GM08714 (cell line): ENCODE results near the gene ATXN7.
A peak's percentile ranks its signal among the peaks of the same experiment; 100 is the strongest.

Source experiments
- H3K4me3 ChIP-seq: fragments of 200-500 bp; sonication (Bioruptor generic); 2 replicates; pipeline ENCODE4 v1.5.1; 2014; ENCODE audit warnings: mild to moderate bottlenecking, low read length, inconsistent platforms
- ZNF274 ChIP-seq: IDR thresholded peaks from 2 replicates; pipeline ENCODE4 v1.6.1; 2012; ENCODE audit warnings: mild to moderate bottlenecking, low read depth, low read length

Gene ATXN7

GRCh38 chr3:63964681-63965485 lies 101.2 kb downstream of the ATXN7 start:
- H3K4me3 ChIP-seq, result no peak overlapping the region
- no peak for TF ChIP-seq ZNF274

DNA sequence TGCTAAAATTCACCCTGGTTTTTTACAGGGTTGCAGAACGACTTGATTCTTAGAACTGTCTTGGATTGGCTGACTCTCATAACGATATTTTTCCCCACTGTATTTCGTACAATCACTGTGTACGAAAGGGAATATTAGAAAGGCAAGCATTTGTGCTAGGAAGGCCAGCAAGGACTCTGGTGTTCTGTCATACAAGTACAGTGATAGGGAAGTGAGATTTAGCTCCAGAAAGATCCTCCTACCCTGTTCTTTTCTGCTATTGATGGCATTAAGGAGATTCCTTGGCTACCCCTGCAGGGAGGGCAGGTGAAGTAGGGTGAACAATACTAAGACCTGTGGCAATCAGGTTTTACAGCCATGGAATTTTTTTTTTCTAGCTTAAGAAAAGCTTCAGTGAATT lies 102.3 kb downstream of the ATXN7 start:
- no peak overlapping the region for H3K4me3 ChIP-seq
- TF ChIP-seq ZNF274, result no peak

GRCh38 chr3:63966871-63967270 lies 103.2 kb downstream of the ATXN7 start:
- TF ChIP-seq ZNF274, result no peak
- no peak overlapping the region for H3K4me3 ChIP-seq

DNA sequence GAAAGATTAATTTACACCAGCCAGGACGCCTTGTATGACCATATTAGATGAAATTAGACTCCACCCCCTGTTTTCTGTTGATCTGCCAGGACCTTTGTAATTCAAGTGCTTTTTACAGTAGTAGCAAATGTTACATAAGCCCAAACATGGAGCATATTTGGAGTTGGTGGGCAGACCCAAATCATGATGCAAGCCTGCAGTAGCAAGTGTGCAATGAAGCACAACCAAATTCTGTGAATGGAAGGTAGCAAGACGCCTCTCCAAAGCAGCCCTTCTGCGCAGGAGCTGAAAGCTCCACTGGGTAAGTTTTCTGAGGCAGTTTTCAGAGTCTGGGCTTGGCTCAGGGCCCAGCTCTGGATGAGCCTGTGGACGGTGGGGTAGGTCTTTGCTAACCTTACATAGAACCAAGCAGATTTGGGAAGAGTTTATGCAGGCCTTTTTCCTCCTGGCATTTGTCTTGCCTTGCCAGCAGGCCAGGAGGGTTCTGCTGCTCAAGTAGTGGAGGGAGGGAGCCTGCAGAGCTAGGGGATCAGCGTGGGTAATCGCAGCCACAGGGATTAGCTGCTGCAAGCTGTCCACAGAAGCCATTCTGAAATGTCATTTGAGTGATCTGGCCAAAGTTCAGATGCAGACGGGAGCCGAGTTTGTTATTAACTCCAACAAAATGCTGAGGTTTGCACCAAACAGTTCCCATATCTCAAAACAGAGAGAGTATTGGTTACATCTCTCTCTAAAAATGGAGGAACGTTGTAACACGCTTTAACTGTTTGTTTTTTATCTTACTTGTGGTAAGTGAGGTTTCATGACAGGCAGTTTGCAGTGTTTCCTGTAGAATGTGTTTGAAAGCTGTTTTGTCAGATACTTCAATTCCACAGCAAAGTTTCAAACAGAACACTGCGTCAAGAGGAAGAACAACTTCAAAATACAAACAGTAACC lies 104.3 kb downstream of the ATXN7 start:
- TF ChIP-seq ZNF274, result no peak
- H3K4me3 ChIP-seq, result peak overlapping the region; percentile 41; the same call in 1 of the 2 replicates

DNA sequence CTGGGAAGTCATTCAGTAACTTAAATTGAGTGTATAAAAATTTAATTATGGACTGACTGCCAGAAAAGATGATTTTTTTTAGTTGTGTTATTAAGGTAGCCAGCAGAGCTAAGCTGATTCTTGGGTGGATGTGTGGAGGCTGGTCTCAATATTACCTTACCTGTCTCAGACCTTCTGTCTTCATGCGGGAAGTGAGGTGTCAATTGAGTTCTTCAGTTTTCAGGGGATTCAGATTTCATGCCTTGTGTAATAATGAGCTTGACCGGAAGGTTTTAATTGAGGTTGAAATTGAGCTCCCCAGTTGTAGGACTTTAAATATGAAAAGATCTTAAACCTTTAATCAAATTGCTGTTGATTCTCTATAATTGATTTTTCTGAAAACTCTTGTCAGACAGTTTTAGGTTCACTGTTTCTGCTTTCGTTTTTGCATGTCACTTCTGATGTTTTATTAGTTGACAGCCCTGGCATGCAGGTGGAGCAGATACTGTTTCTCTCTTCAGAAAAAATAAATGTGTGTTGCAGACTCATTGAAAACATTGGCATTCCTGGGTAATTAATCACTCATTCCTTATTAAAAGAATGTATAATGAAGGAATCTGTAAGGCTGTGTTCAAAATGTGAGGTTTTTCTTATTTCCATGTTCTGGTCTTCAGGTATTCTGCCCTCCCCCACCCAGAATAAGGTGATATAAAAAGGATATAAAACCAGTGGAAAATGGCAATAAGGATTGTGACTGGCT lies 105.1 kb downstream of the ATXN7 start:
- peak overlapping the region; percentile 53; the same call in 1 of the 2 replicates for H3K4me3 ChIP-seq
- TF ChIP-seq ZNF274, result no peak

GRCh38 chr3:63969876-63970275 lies 106.2 kb downstream of the ATXN7 start:
- H3K4me3 ChIP-seq, result no peak overlapping the region
- no peak for TF ChIP-seq ZNF274

DNA sequence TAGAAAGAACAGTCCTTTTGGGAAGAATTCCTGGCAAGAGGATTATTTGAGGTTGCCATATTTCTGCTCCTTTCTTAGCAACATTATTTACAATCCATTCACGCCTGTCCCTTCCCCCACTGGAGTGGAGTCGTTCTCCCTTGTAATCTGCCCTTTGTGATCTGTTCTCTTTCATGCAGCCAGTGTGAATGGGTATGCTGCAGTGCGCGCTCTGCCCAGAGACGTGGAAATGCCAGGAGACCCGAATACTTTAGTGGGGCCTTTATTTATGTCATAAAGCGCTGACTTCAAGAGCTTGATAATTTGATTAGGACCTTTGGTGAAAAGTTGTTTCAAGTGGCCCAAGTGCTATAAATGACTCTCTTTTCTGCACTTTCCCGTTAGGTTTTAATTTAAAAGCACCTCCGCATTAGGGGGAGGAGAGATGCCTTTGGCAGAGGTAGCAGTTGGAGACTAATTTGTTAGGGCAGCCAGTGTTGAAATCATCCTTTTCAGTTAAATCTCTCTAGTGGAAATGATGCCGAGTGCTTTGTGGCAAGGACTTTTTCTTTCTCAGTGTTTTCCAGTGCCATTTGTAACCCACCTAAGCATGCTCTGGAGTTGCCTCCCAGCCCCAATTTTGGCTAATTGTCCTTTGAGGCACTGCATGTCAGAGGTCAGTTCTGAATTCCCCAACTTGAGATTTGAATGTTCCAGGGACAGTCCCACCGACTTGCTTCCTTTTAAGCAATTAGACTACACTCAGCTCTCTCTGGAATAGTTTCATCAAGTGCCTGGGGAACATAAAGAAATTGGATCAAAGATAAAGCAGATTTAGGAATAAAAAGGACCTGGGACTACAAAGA lies 107.2 kb downstream of the ATXN7 start:
- no peak for TF ChIP-seq ZNF274

DNA sequence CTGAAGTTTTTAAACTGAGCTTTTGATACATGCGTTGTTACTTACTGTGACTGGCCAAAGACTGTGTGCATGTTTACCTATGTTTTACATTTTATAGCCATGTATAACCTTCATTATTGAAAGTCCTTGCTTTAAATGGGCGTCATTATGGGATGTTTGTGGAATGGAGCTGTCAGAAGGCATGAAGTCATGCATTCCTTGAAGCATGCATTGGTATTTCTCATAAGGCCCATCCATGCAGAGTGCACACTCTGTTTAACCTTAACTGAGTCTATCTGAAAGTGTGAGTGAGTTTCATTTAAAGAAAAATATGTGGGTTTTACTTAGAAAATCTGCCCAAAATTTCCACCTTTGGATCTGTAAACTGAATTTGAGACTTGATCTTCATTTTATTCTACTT lies 108.5 kb downstream of the ATXN7 start:
- TF ChIP-seq ZNF274, result no peak
- H3K4me3 ChIP-seq, result no peak overlapping the region

More for the DNA sequence above, 107.2 kb downstream of the ATXN7 start:
- H3K4me3 ChIP-seq, result no peak overlapping the region

DNA sequence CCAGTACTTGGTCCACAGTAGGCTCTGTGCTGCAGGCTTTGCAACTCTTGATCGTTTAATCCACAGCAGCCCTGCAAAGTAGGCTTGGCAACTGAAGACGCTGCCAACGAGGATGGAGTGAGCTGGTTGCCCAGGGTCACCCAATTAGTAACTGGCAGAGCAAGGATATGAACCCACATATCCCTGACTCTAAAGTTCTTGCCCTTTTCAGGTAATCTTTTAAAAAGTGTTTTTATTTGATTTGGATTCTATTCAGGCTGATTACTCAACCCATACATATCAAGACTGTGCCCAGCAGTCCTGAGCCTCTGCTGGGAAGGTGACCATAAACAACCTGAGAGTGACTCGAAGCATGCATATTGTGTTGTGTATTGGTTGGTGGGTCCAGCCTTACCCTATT lies 109.3 kb downstream of the ATXN7 start:
- no peak for TF ChIP-seq ZNF274
- H3K4me3 ChIP-seq, result no peak overlapping the region

- no peak for TF ChIP-seq ZNF274
- no peak overlapping the region for H3K4me3 ChIP-seq
Observed at GRCh38 chr3:63973406-63973805, 109.7 kb downstream of the ATXN7 start.

DNA sequence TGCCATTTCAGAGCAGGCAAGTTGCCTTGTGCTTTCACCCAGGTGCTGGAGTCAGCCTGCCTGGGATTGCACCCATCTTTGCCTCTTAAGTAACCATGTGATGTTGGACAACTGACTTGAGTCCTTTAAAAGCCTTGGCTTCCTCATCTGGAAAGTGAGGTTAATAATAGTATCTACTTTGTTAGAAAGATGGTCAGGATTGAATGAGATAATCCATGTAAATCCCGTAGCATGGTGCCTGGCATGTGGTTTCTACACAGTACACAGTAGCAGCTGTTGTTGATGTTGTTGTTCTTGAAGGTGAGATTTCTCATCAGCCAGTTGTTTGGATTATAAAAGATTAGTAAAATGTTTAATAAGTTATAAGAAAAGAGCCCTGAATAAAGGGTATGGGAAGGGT lies 110.8 kb downstream of the ATXN7 start:
- H3K4me3 ChIP-seq, result no peak overlapping the region

DNA sequence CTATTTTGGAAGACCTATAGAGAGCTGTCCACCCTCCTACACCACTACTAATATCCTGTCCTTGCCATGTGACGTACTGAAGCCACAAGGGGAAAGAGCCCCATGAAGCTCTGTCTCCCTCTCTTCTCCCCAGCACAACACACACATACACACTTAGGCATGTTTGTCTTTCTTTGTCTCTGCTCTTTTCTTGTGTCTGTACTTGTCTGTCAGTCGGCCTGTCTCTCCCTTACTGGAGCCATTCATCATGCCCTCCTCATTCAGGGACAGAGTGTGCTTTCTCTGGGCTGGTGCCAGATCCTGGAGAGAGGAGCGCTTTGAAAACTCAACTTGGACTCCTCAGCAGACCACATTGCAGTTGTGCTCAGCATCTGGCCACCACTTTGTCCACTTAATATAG lies 112.1 kb downstream of the ATXN7 start:
- H3K4me3 ChIP-seq, result no peak overlapping the region
- no peak for TF ChIP-seq ZNF274

More for the DNA sequence above, 110.8 kb downstream of the ATXN7 start:
- TF ChIP-seq ZNF274, result no peak

DNA sequence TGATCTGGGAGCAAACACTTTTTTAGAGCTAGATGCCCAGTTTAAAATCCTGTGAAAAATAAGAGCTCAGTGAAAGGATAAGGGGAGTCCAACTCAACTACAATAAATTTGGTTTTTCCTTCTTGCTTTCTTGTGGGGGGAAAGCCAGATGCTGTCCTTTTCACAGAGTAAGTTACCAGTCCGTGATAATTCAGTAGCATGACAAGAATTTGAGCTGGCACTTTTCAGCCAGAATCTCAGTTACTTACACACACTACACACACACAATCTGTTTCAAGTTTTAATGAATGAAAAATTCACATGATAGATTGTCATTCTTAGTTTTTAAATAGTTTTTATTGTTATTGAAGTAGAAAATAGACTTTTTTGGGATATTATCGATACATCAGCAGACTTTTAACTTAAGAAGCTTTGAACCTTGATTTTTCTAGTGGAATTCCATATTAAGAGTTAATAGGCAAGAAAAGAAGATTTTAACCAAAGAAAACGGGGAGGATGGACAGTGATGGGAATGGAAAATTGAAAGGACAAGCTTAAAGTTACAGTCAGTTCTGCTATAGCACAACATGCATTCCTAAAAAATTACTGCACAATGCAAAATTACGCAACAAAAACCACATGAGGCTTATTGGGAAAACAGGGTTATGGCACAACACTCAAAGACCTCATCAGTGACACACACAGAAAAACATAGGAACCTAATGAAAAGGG lies 112.6 kb downstream of the ATXN7 start:
- no peak for TF ChIP-seq ZNF274
- H3K4me3 ChIP-seq, result no peak overlapping the region
